K562 (cell line): ENCODE data around the gene SLC12A4. TPM values are rescaled to one million over a fixed set of nuclear protein-coding genes. Genes with fewer than 3 reads are reported as not detected.
"Not testable (repeated sequence)": the region's sequence is repeated elsewhere in the genome, so short reads cannot be mapped to it uniquely, and the experiment has no call there.

Source experiments
- ATAC-seq: fragments of 200-7000 bp; cut with Tn5 transposase; 3 replicates; pipeline ENCODE4 v1.9.1; 2020; ENCODE audit warnings: moderate library complexity
- BruUV-seq: library from RNA; stranded (reverse); fragments of 400-500 nt; replicated peaks from 2 replicates; lab custom pipeline; 2021; lab: Mats Ljungman, UMichigan
- CTCF ChIA-PET: fragments of 300-600 bp; formaldehyde crosslinking; extraction: SDS; loops from one replicate; lab custom pipeline; 2021; ENCODE audit warnings: low intra/inter-chr PET ratio; lab: Yijun Ruan, JAX
- POLR2A ChIA-PET: fragments of 300-600, 350-650 bp; sonication (Branson Sonifier 250); formaldehyde crosslinking; extraction: SDS; loops from one replicate; lab custom pipeline; 2021; ENCODE audit warnings: antibody characterized with exemption, inconsistent platforms; lab: Yijun Ruan, JAX
- DNase-seq, 4 experiments: peaks; one replicate each; pipeline versions ENCODE4 v3.0.0 to v3.0.0-alpha.2; 2011 to 2018; ENCODE audit warnings: low spot score in 3 of 4, mixed read lengths in 3 of 4; ENCODE audit errors: extremely low read depth in 1 of 4
- FAIRE-seq: peaks from 2 replicates; lab custom pipeline; 2011; peaks lifted over from hg19 to GRCh38; lab: Jason Lieb, UNC
- H2AFZ ChIP-seq: 2 replicates; pipeline ENCODE4 v1.6.0; 2011; ENCODE audit warnings: low read depth, low read length, control low read depth, inconsistent platforms
- H3K27ac ChIP-seq: fragments of 200-600 bp; 3 replicates; pipeline ENCODE4 v1.8.0; 2011; ENCODE audit warnings: low read depth, mild to moderate bottlenecking, control low read depth, inconsistent platforms, low read length, moderate library complexity, mixed read lengths; ENCODE audit errors: extremely low read depth
- H3K27me3 ChIP-seq, 2 experiments: fragments of 300-600 bp in 1 of 2; 2 replicates in 1 of 2; 3 replicates in 1 of 2; pipeline versions ENCODE4 v1.6.0 to v1.8.0; 2011; ENCODE audit warnings: inconsistent platforms in 2 of 2, low read length in 2 of 2, mild to moderate bottlenecking in 1 of 2, mixed read lengths in 1 of 2, moderate library complexity in 1 of 2; ENCODE audit not compliant: control insufficient read depth in 2 of 2, insufficient read depth in 2 of 2
- H3K36me3 ChIP-seq: fragments of 300-600 bp; 3 replicates; pipeline ENCODE4 v1.8.0; 2011; ENCODE audit warnings: mild to moderate bottlenecking, low read length, inconsistent platforms; ENCODE audit not compliant: control insufficient read depth, insufficient read depth
- H3K4me1 ChIP-seq, 2 experiments: fragments of 200-600 bp in 1 of 2; replicated peaks in 1 of 2; 2 replicates in 1 of 2; 3 replicates in 1 of 2; pipeline versions ENCODE4 v1.5.1 to v1.8.0; 2011; ENCODE audit warnings: inconsistent platforms in 2 of 2, low read length in 2 of 2, mild to moderate bottlenecking in 1 of 2, mixed read lengths in 1 of 2, moderate library complexity in 1 of 2; ENCODE audit not compliant: control insufficient read depth in 2 of 2, insufficient read depth in 2 of 2
- H3K4me2 ChIP-seq: 2 replicates; pipeline ENCODE4 v1.6.1; 2011; ENCODE audit warnings: low read length, control low read depth, inconsistent platforms, mixed read lengths; ENCODE audit not compliant: insufficient read depth
- H3K4me3 ChIP-seq: fragments of 200-600 bp; sonication (generic), shearing (Covaris generic); 2 replicates; pipeline ENCODE4 v1.5.1; 2016; ENCODE audit warnings: control low read depth, inconsistent platforms
- H3K79me2 ChIP-seq: fragments of 200-600 bp; 3 replicates; pipeline ENCODE4 v1.8.0; 2011; ENCODE audit warnings: low read length, inconsistent platforms; ENCODE audit not compliant: control insufficient read depth, insufficient read depth
- H3K9ac ChIP-seq, 2 experiments: 2 replicates each; pipeline versions ENCODE4 v1.6.0 to v1.6.1; 2011; ENCODE audit warnings: low read depth in 2 of 2, low read length in 2 of 2, control low read depth in 1 of 2, inconsistent platforms in 1 of 2, mild to moderate bottlenecking in 1 of 2, mixed read lengths in 1 of 2; ENCODE audit not compliant: insufficient read depth in 1 of 2
- H3K9me1 ChIP-seq: one replicate; pipeline ENCODE4 v1.6.0; 2011; ENCODE audit warnings: inconsistent platforms, mild to moderate bottlenecking, low read length, moderate library complexity; ENCODE audit not compliant: control insufficient read depth, insufficient read depth
- H3K9me3 ChIP-seq: replicated peaks from 2 replicates; pipeline ENCODE4 v1.5.1; 2011; ENCODE audit warnings: low read depth, low read length, inconsistent platforms; ENCODE audit not compliant: control insufficient read depth, insufficient read depth
- H4K20me1 ChIP-seq: replicated peaks from 2 replicates; pipeline ENCODE4 v1.6.1; 2011; ENCODE audit warnings: low read length, inconsistent platforms, mixed read lengths; ENCODE audit not compliant: control insufficient read depth, insufficient read depth
- HDGF ChIP-seq: fragments of 450-650 bp; IDR thresholded peaks from 2 replicates; pipeline ENCODE4 v1.6.1; 2016
- ZNF766 ChIP-seq: fragments of 200-800 bp; sonication (Bioruptor generic); conservative IDR thresholded peaks from 2 replicates; pipeline ENCODE4 v1.6.1; 2016; ENCODE audit warnings: missing genetic modification characterization, missing compliant biosample characterization
- WGBS: fragments of 100-300 bp; shearing (Covaris generic); methylation state at CpG from one replicate; pipeline ENCODE4 v1.1.6; 2016; ENCODE audit warnings: low coverage, mixed read lengths; ENCODE audit not compliant: insufficient coverage; ENCODE audit errors: missing lambda C conversion rate; 5-methylcytosine and 5-hydroxymethylcytosine counted together
- in situ Hi-C: fragments of 300-500 bp; cut with MboI; formaldehyde crosslinking; loops from 4 replicates; pipeline ENCODE4 v1.15.0; 2018; ENCODE audit warnings: inconsistent platforms, mixed read lengths
- intact Hi-C: fragments of 100-400 bp; cut with micrococcal nuclease; formaldehyde crosslinking; loops from 2 replicates; pipeline ENCODE4 v1.14.2; 2022
- polyA plus RNA-seq, 8 experiments: library from polyadenylated mRNA; depleted of rRNA in 4 of 8; stranded (reverse) in 5 of 8; unstranded in 3 of 8; fragments of >200 nt; fragmentation: Nextera tagmentation in 2 of 8; fragmentation: Illumina TruSeq in 1 of 8; extraction: Ambion mirVana in 2 of 8; extraction: Trizol in 1 of 8; gene quantifications; 2 replicates each; pipeline versions ENCODE4 v1.2.1 to v1.2.3, GENCODE V29; 2011 to 2014; ENCODE audit warnings: inconsistent platforms in 1 of 8, missing spikeins in 1 of 8
- total RNA-seq, 7 experiments: library from RNA; depleted of rRNA in 6 of 7; stranded (reverse); fragments of >200 nt in 6 of 7; fragmentation: Illumina TruSeq in 2 of 7; extraction: Trizol in 2 of 7; gene quantifications; 2 replicates each; pipeline versions ENCODE4 v1.2.1 to v1.2.3, GENCODE V29; 2011 to 2021; ENCODE audit warnings: low replicate concordance in 1 of 7
- TF ChIP-seq, protein P1 (sequence below): fragments of 450-650 bp; formaldehyde crosslinking; IDR thresholded peaks from 2 replicates; pipeline ENCODE4 v1.4.0; 2020; ENCODE audit warnings: mild to moderate bottlenecking, moderate library complexity

The SLC12A4 gene
- total and polyA plus RNA-seq, 9 of the 15 experiments (the other 6 are each of a cell fraction or from before 2014, with no cell fraction given) = 0.75 to 43.5 (median 15.0) TPM

DNA sequence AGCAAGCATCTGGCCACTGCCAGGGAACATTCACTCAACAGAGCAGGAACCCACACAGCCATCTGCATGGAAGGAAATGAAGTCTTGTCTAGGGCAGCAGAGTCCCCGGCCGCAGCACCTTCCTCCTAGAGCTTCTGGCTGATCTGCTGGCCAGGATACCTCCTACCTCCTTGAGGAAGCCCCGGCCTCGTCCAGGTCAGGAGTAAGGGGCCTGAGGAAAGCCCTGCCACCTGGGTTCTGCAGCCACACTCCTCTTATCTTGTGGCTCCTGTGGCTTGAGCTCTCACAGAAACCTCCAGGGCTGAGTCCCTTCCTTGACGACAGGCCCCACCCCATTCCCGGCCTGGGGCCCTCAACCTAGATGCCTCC is 25.6 kb upstream of the SLC12A4 start:
- CTCF ChIA-PET = interaction anchor here (0.9 to 2.1 kb wide), 4 partner anchors 9 to 235 kb away, joined by 3 to 18 read pairs (median 10); no protein-coding TSS in a partner anchor
- in situ Hi-C loops = loop anchor here (10.0 kb wide), 1 partner anchor 321 kb away; the partner anchor contains the start of genes PRMT7 and SLC7A6OS
- ATAC-seq (peak; percentile 31), DNase-seq (peak in 2 of 4 experiments; percentile 19 to 47), FAIRE-seq (peak; percentile 76)
- H3K9me1 ChIP-seq, H3K27me3 ChIP-seq, H3K79me2 ChIP-seq, H3K9me3 ChIP-seq, H4K20me1 ChIP-seq, H3K36me3 ChIP-seq, intact Hi-C loops: not testable (repeated sequence)
- H3K27ac ChIP-seq = peak overlapping the region; percentile 89
- H3K4me3 ChIP-seq = 0 out of 2 replicates have a peak overlapping the region, but pooled peaks have one; percentile 3
- peaks cover 16 to 38% of the 10 kb centered on the region in 2 experiments for H3K4me1 ChIP-seq
- peak overlapping the region; percentile 62 for H3K4me2 ChIP-seq
- POLR2A ChIA-PET = interaction anchor here (1.0 to 1.4 kb wide), 3 partner anchors 8 to 20 kb away, joined by 3 to 4 read pairs (median 3); no protein-coding TSS in a partner anchor
- peak overlapping the region; percentile 91 for H2AFZ ChIP-seq
- 0 out of 2 replicates have a peak, but pooled peaks have one; percentile 18 for TF ChIP-seq ZNF766 (CRISPR knock-in tag)
- 0 out of 2 replicates have a peak, but pooled peaks have one; percentile 23 for TF ChIP-seq HDGF
- TF ChIP-seq, protein P1, sequence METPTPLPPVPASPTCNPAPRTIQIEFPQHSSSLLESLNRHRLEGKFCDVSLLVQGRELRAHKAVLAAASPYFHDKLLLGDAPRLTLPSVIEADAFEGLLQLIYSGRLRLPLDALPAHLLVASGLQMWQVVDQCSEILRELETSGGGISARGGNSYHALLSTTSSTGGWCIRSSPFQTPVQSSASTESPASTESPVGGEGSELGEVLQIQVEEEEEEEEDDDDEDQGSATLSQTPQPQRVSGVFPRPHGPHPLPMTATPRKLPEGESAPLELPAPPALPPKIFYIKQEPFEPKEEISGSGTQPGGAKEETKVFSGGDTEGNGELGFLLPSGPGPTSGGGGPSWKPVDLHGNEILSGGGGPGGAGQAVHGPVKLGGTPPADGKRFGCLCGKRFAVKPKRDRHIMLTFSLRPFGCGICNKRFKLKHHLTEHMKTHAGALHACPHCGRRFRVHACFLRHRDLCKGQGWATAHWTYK (CRISPR knock-in tag) = peak; percentile 96
- WGBS = 0% methylated on average over 2 of the region's 6 CpGs
- TSS peak; percentile 62 for BruUV-seq
- H3K9ac ChIP-seq = peak overlapping the region; percentile 71 to 87; a peak in 3 of 4 replicates
